Measurements from ENCODE around the gene KLHL26. TPM values are rescaled to one million over a fixed set of nuclear protein-coding genes. Genes with fewer than 3 reads are reported as not detected.
A peak's percentile ranks its signal among the peaks of the same experiment; 100 is the strongest.

KLHL26 gene
- total and polyA plus RNA-seq, 7 experiments from 2014 or later = 3.7 to 16.3 (median 10.5) TPM

GRCh38 chr19:18612051-18612771, 24.6 kb upstream of the KLHL26 start:
- Mint-ChIP-seq H3K27ac (peak overlapping the region in 2 of 9 donors; percentile 62 to 77), H3K36me3 (no peaks in the 10 kb centered on the region), H3K4me1 (peaks cover 6 to 28% (median 18%) of the 10 kb centered on the region in 7 donors), H3K9me3 (peaks cover 0 to 3% (median 0%) of the 10 kb centered on the region in 11 donors), H3K4me3 (peak overlapping the region; percentile 71 to 87 (median 79)), H3K27me3 (peaks cover 49 to 77% (median 68%) of the 10 kb centered on the region in 5 donors)
- Histone ChIP-seq H3K27me3 (ENCODE audit: control insufficient read depth in 2 of 2, insufficient read depth in 2 of 2, low read length in 2 of 2) (peaks cover 5 to 29% of the 10 kb centered on the region in 2 donors), H3K9me3 (ENCODE audit: control insufficient read depth in 2 of 3, low read length in 3 of 3) (no peaks in the 10 kb centered on the region), H3K4me1 (ENCODE audit: control insufficient read depth in 2 of 2, insufficient read depth in 2 of 2, low read length in 2 of 2) (peaks cover 12% of the 10 kb centered on the region in 2 donors), H3K4me3 (ENCODE audit: low read length) (peak overlapping the region; percentile 61), H3K27ac (ENCODE audit: low read depth, low read length) (no peak overlapping the region), H3K36me3 (ENCODE audit: control insufficient read depth in 2 of 3, insufficient read depth in 3 of 3, low read length in 3 of 3) (no peaks in the 10 kb centered on the region)
- intact Hi-C loops (cut with micrococcal nuclease) = loop anchor here (1.0 to 5.0 kb wide), 2 partner anchors 24 to 175 kb away; no protein-coding TSS in a partner anchor
- DNase-seq = no peak
- ATAC-seq = no peak
- ChIA-PET POLR2A (interaction anchor here (0.6 to 1.5 kb wide), 5 partner anchors 9 to 177 kb away, joined by 3 to 5 read pairs (median 3); partner anchors contain the start of gene REX1BD), CTCF (no interaction called here)

- Histone ChIP-seq H3K36me3 (ENCODE audit: control insufficient read depth in 2 of 3, insufficient read depth in 3 of 3, low read length in 3 of 3) (no peaks in the 10 kb centered on the region), H3K4me3 (ENCODE audit: low read length) (peak within 1 kb of the TSS; percentile 61), H3K27me3 (ENCODE audit: control insufficient read depth in 2 of 2, insufficient read depth in 2 of 2, low read length in 2 of 2) (peaks cover 11 to 26% of the 10 kb centered on the region in 2 donors), H3K9me3 (ENCODE audit: control insufficient read depth in 2 of 3, low read length in 3 of 3) (no peaks in the 10 kb centered on the region), H3K27ac (ENCODE audit: low read depth, low read length) (no peak within 1 kb of the TSS), H3K4me1 (ENCODE audit: control insufficient read depth in 2 of 2, insufficient read depth in 2 of 2, low read length in 2 of 2) (peaks cover 12% of the 10 kb centered on the region in 2 donors)
- DNase-seq (peak in 8 of 9 donors; percentile 36 to 68 (median 51)), ATAC-seq (peak; percentile 73)
- Mint-ChIP-seq H3K27ac (peak within 1 kb of the TSS in 3 of 9 donors; percentile 55 to 77 (median 62)), H3K27me3 (peaks cover 49 to 75% (median 70%) of the 10 kb centered on the region in 5 donors), H3K4me3 (peak within 1 kb of the TSS; percentile 71 to 87 (median 79)), H3K4me1 (peaks cover 6 to 28% (median 18%) of the 10 kb centered on the region in 7 donors), H3K36me3 (no peaks in the 10 kb centered on the region), H3K9me3 (peaks cover 0 to 3% (median 0%) of the 10 kb centered on the region in 11 donors)
- ChIA-PET CTCF (no interaction called here), POLR2A (interaction anchor here (0.6 to 1.5 kb wide), 4 partner anchors 9 to 176 kb away, joined by 3 to 5 read pairs (median 3); no protein-coding TSS in a partner anchor)
- intact Hi-C loops (cut with micrococcal nuclease) = loop anchor here (1.0 to 5.0 kb wide), 2 partner anchors 23 to 174 kb away; no protein-coding TSS in a partner anchor
These were observed 23.8 kb upstream of the KLHL26 start, which contains the start of gene TMEM59L for GRCh38 chr19:18612772-18613588. TMEM59L (plus strand) TSS chr19:18612870; CDS start chr19:18612959, 89 bp downstream.

- H3K36me3 Mint-ChIP-seq = no peaks in the 10 kb centered on the region
- Histone ChIP-seq H3K4me1 (ENCODE audit: control insufficient read depth in 2 of 2, insufficient read depth in 2 of 2, low read length in 2 of 2) (peaks cover 12% of the 10 kb centered on the region in 2 donors), H3K36me3 (ENCODE audit: control insufficient read depth in 2 of 3, insufficient read depth in 3 of 3, low read length in 3 of 3) (no peaks in the 10 kb centered on the region), H3K27ac (ENCODE audit: low read depth, low read length) (no peak overlapping the region), H3K9me3 (ENCODE audit: control insufficient read depth in 2 of 3, low read length in 3 of 3) (no peaks in the 10 kb centered on the region), H3K27me3 (ENCODE audit: control insufficient read depth in 2 of 2, insufficient read depth in 2 of 2, low read length in 2 of 2) (peaks cover 11 to 22% of the 10 kb centered on the region in 2 donors), H3K4me3 (ENCODE audit: low read length) (no peak overlapping the region)
- DNase-seq (no peak), ATAC-seq (no peak)
- peaks cover 6 to 25% (median 15%) of the 10 kb centered on the region in 7 donors for H3K4me1 Mint-ChIP-seq
- intact Hi-C loops (cut with micrococcal nuclease) = loop anchor here in 1 of 2 donors (5.0 kb wide), 1 partner anchor 174 kb away; no protein-coding TSS in a partner anchor
- ChIA-PET CTCF (interaction anchor here (0.6 to 1.3 kb wide), 2 partner anchors 25 to 145 kb away, joined by 3 to 4 read pairs; partner anchors contain the start of gene REX1BD), POLR2A (interaction anchor here (1.1 kb wide), 1 partner anchor 20 kb away, joined by 3 read pairs; no protein-coding TSS in a partner anchor)
- no peak overlapping the region for H3K27ac Mint-ChIP-seq
- H3K27me3 Mint-ChIP-seq = peaks cover 42 to 72% (median 67%) of the 10 kb centered on the region in 5 donors
- H3K4me3 Mint-ChIP-seq = peak overlapping the region; percentile 58 to 87 (median 70)
- H3K9me3 Mint-ChIP-seq = peaks cover 0 to 2% (median 0%) of the 10 kb centered on the region in 11 donors
These were observed 23.1 kb upstream of the KLHL26 start for GRCh38 chr19:18613589-18614234.

- ChIA-PET CTCF (no interaction called here), POLR2A (no interaction called here)
- Mint-ChIP-seq H3K27ac (no peak overlapping the region), H3K4me3 (peak overlapping the region in 1 of 10 donors; percentile 12), H3K36me3 (no peaks in the 10 kb centered on the region), H3K27me3 (peaks cover 30 to 54% (median 47%) of the 10 kb centered on the region in 5 donors), H3K4me1 (peaks cover 3 to 21% (median 13%) of the 10 kb centered on the region in 7 donors), H3K9me3 (peaks cover 0 to 1% (median 0%) of the 10 kb centered on the region in 11 donors)
- Histone ChIP-seq H3K36me3 (ENCODE audit: control insufficient read depth in 2 of 3, insufficient read depth in 3 of 3, low read length in 3 of 3) (no peaks in the 10 kb centered on the region), H3K27me3 (ENCODE audit: control insufficient read depth in 2 of 2, insufficient read depth in 2 of 2, low read length in 2 of 2) (peaks cover 10 to 11% of the 10 kb centered on the region in 2 donors), H3K4me3 (ENCODE audit: low read length) (no peak overlapping the region), H3K4me1 (ENCODE audit: control insufficient read depth in 2 of 2, insufficient read depth in 2 of 2, low read length in 2 of 2) (peaks cover 10 to 12% of the 10 kb centered on the region in 2 donors), H3K9me3 (ENCODE audit: control insufficient read depth in 2 of 3, low read length in 3 of 3) (no peaks in the 10 kb centered on the region), H3K27ac (ENCODE audit: low read depth, low read length) (no peak overlapping the region)
- intact Hi-C loops (cut with micrococcal nuclease) = no loop called here
- ATAC-seq = no peak
- no peak for DNase-seq
These were observed 20.8 kb upstream of the KLHL26 start for GRCh38 chr19:18616023-18616422.

GRCh38 chr19:18617562-18617961, 19.3 kb upstream of the KLHL26 start:
- Histone ChIP-seq H3K36me3 (ENCODE audit: control insufficient read depth in 2 of 3, insufficient read depth in 3 of 3, low read length in 3 of 3) (no peaks in the 10 kb centered on the region), H3K4me1 (ENCODE audit: control insufficient read depth in 2 of 2, insufficient read depth in 2 of 2, low read length in 2 of 2) (peaks cover 0 to 6% of the 10 kb centered on the region in 2 donors), H3K27me3 (ENCODE audit: control insufficient read depth in 2 of 2, insufficient read depth in 2 of 2, low read length in 2 of 2) (peaks cover under 1 to 7% of the 10 kb centered on the region in 2 donors), H3K9me3 (ENCODE audit: control insufficient read depth in 2 of 3, low read length in 3 of 3) (no peaks in the 10 kb centered on the region), H3K27ac (ENCODE audit: low read depth, low read length) (no peak overlapping the region), H3K4me3 (ENCODE audit: low read length) (no peak overlapping the region)
- intact Hi-C loops (cut with micrococcal nuclease) = no loop called here
- ChIA-PET POLR2A (no interaction called here), CTCF (no interaction called here)
- Mint-ChIP-seq H3K36me3 (no peaks in the 10 kb centered on the region), H3K9me3 (no peaks in the 10 kb centered on the region), H3K27me3 (peaks cover 20 to 44% (median 36%) of the 10 kb centered on the region in 5 donors), H3K4me1 (peaks cover 0 to 10% (median 3%) of the 10 kb centered on the region in 7 donors), H3K4me3 (no peak overlapping the region), H3K27ac (no peak overlapping the region)
- ATAC-seq (no peak), DNase-seq (no peak)

GRCh38 chr19:18618236-18618635, 18.6 kb upstream of the KLHL26 start:
- peaks cover 0 to 9% (median 2%) of the 10 kb centered on the region in 7 donors for H3K4me1 Mint-ChIP-seq
- H3K36me3 Mint-ChIP-seq = no peaks in the 10 kb centered on the region
- Histone ChIP-seq H3K9me3 (ENCODE audit: control insufficient read depth in 2 of 3, low read length in 3 of 3) (no peaks in the 10 kb centered on the region), H3K27ac (ENCODE audit: low read depth, low read length) (no peak overlapping the region), H3K4me1 (ENCODE audit: control insufficient read depth in 2 of 2, insufficient read depth in 2 of 2, low read length in 2 of 2) (peaks cover 0 to 2% of the 10 kb centered on the region in 2 donors), H3K36me3 (ENCODE audit: control insufficient read depth in 2 of 3, insufficient read depth in 3 of 3, low read length in 3 of 3) (no peaks in the 10 kb centered on the region), H3K4me3 (ENCODE audit: low read length) (no peak overlapping the region), H3K27me3 (ENCODE audit: control insufficient read depth in 2 of 2, insufficient read depth in 2 of 2, low read length in 2 of 2) (peaks cover 0 to 7% of the 10 kb centered on the region in 2 donors)
- CTCF ChIA-PET = no interaction called here
- intact Hi-C loops (cut with micrococcal nuclease) = no loop called here
- DNase-seq (no peak), ATAC-seq (no peak)
- peaks cover 18 to 44% (median 34%) of the 10 kb centered on the region in 5 donors for H3K27me3 Mint-ChIP-seq
- no peak overlapping the region for H3K27ac Mint-ChIP-seq
- no peaks in the 10 kb centered on the region for H3K9me3 Mint-ChIP-seq
- H3K4me3 Mint-ChIP-seq = no peak overlapping the region
- POLR2A ChIA-PET = no interaction called here
